ENCODE measurements around the gene ENOX1.

- TF ChIP-seq EZH2 (IDR thresholded peaks at IDR 0.05) (no peak), POLR2AphosphoS5 (IDR thresholded peaks at IDR 0.05; ENCODE audit: borderline replicate concordance, low read depth, low read length) (no peak), FOXP2 (optimal IDR thresholded peaks at IDR 0.05; ENCODE audit: control extremely low read depth, extremely low read length, insufficient read depth) (no peak)
These were observed 516.5 kb downstream of the ENOX1 start for GRCh38 chr13:43270130-43270830.

Data from SK-N-MC (cell line).